ENCODE results near the gene FBH1.

- TF ChIP-seq CTCF (IDR thresholded peaks at IDR 0.05) (no peak), POLR2A (IDR thresholded peaks at IDR 0.05) (no peak)
Observed at GRCh38 chr10:5951167-5951711, 61.2 kb downstream of the FBH1 start.

Measured in body of pancreas (tissue), 4 donors.